HG02678 (cell line): ENCODE results near the gene DPH2.

Experiments used
- ATAC-seq: cut with Tn5 transposase; IDR thresholded peaks from one replicate; pipeline ENCODE4 v1.9.1; 2021; ENCODE audit warnings: mild to moderate bottlenecking, moderate library complexity; ENCODE audit not compliant: unreplicated experiment

The DPH2 gene

DNA sequence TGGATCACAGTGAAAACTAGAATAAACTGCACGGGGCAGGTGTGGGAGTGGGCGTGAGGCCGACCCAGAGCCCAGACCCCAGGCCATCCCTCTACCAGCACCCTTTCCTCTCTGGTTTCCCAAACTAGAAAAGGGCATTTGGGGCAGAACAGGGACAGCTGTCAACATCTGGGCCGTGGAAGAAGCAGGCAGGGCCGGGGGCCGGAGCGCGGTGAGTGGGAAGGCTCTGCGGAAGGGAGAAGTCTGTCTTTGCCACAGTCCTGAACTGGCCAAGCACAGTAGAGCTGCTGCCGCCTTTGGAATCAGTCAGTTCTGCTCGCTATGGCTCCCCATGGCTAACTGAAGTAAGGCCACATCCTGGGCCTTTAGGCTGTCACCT is 28.2 kb downstream of the DPH2 start:
- no peak for ATAC-seq

GRCh38 chr1:43999455-43999854 is 29.6 kb downstream of the DPH2 start:
- ATAC-seq = no peak

- ATAC-seq = no peak
Observed at GRCh38 chr1:44000122-44000665, 30.4 kb downstream of the DPH2 start.

GRCh38 chr1:44002165-44002564 is 32.4 kb downstream of the DPH2 start:
- no peak for ATAC-seq

- ATAC-seq = no peak
Observed at GRCh38 chr1:44002606-44003157, 32.9 kb downstream of the DPH2 start.

GRCh38 chr1:44008259-44008658 is 38.4 kb downstream of the DPH2 start:
- ATAC-seq = no peak

DNA sequence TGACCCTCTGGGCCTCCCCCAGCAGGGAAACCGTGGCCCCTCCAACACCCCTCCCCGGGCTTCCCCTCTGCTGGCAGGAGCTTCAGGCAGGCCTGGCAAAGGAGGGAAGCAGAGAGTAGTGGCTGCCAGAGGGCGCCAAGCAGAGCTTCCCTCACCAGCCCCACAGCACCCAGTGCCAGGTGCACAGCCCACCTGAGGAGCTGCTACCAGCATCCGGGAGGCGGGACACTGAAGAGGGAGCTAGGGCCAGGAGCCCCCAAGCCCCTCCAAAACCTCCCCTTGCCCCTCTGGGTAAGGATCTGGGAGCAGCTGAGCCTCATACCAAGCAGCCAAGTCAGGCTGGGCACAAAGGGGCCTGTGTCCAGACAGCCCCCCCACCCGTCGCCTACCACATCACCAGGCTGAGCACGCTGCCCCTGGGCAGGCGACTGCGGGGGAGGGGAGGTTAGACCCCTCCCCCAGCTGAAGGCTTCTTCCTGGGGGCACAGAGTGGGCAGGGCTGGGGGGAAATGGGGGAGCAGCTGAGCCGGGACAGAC is 41.2 kb downstream of the DPH2 start:
- no peak for ATAC-seq

- no peak for ATAC-seq
Observed at GRCh38 chr1:44012404-44012803, 42.6 kb downstream of the DPH2 start.

DNA sequence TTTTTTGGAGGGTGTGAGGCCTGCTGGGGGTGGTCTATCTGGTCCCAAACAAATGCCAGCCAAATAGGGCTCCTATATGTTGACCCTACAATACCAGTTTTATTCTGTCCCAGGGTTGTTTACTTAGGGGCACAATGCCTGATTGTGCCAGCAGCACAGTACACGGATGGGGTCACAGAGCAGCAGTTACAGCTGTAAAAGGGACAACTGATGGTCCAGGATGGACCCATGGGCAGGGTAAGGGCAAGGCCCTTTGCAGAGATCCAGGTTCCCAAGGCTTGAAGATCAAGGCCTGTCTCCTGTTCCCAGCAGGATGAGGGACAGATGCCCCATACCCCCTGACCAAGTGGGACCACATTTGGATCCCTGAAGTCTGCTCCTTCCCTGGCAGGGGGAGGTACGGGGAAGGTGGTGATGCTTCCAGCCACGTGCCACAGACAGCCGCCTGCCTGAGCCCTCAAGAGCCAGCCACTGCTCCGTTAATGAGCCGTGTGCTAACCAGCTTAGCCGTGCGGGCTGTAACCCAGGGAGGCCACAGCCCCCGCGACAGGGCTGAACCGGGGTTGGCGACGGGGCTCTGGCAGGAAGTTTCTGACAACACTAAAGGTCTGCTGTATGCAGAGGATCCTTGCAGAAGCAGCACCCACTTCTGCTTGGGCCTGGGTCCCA is 43.3 kb downstream of the DPH2 start:
- no peak for ATAC-seq

GRCh38 chr1:44013949-44014348 is 44.1 kb downstream of the DPH2 start:
- no peak for ATAC-seq

- no peak for ATAC-seq
Observed at GRCh38 chr1:44014365-44015104, 44.7 kb downstream of the DPH2 start.

GRCh38 chr1:44015206-44015605 is 45.4 kb downstream of the DPH2 start:
- ATAC-seq = no peak

DNA sequence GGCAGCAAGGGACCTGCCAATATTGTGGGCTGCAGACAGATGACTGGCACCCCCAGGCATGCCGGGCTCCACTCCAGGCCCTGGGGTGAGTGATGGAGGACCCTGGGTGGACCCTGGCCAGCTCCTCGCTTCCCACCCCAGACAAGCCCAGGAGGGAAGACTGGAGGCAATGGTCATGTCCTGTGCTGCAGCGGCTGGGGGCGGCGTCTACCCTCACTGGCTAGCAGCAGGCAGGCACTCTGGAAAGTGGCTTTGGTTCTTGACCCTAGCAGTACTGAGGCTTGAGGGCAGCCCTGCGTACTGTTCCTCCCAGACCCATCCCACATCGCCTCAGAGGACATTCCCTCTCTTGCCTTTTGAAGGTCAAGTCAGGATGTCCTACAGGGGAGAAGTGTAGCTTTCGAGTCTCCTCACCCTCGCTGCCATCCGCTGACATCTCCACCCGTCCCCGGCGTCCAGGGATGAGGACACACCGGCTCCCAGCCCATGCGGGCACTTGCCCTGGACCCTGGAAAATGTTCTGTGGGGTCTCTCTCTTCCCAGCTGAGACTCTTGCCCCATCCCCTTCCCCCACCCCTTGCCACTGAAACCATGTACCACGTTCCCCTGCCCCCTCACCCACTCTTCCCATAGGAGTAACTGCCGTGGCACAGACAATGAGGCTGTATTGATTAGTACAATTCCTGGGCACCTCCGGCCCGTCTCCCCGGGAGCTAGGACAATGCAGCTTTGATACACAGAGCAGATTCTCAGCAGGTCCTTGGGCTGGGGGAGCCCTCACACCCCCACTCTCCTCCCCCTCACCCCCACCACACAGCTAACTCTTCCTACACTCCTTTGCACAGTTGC is 46.5 kb downstream of the DPH2 start:
- no peak for ATAC-seq

DNA sequence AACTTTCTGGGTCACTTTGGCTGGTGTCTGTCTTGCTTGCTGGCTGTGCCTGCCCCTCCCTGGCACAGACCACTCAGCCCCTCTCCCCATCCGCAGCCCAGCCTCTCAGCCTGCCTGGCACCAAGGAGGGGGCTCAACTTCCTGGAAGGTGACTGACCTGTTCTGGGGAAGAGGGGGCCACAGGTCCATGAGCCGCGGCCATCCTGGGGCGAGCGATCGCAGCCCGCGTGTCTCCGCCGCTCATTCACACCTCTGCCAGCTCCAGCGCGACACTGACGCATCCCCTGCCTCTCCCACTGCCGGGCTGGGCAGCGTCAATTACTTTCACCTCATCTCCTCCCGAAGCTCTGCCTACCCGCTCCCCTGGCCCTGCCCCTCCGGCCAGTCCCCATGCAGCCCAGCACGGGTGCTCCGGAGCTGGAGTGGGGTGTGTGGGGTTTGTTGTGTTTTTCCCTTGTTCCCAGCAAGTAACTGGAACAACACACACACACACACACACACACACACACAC is 47.1 kb downstream of the DPH2 start:
- no peak for ATAC-seq

- no peak for ATAC-seq
Observed at GRCh38 chr1:44019466-44019948, 49.7 kb downstream of the DPH2 start.

DNA sequence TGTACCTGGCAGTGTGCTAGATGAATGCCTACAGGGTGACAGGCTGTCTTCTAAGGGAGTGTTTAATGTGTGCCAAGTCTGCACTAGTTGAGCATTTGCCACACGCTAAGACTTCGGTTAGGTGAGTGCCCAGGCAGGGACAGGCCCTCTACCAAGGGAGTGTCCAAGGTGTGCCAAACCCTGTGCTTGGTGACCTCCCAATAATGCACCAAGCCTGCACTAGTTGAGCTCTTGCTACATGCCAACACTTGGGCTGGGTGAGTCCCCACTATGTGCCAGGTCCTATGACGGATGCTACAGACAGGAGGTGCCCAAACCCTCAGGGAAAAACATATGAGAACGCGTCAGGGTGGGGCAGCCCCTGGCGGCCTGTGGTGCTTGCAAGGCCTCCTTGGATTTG is 50.7 kb downstream of the DPH2 start:
- no peak for ATAC-seq

GRCh38 chr1:44021156-44021555 is 51.3 kb downstream of the DPH2 start:
- no peak for ATAC-seq

DNA sequence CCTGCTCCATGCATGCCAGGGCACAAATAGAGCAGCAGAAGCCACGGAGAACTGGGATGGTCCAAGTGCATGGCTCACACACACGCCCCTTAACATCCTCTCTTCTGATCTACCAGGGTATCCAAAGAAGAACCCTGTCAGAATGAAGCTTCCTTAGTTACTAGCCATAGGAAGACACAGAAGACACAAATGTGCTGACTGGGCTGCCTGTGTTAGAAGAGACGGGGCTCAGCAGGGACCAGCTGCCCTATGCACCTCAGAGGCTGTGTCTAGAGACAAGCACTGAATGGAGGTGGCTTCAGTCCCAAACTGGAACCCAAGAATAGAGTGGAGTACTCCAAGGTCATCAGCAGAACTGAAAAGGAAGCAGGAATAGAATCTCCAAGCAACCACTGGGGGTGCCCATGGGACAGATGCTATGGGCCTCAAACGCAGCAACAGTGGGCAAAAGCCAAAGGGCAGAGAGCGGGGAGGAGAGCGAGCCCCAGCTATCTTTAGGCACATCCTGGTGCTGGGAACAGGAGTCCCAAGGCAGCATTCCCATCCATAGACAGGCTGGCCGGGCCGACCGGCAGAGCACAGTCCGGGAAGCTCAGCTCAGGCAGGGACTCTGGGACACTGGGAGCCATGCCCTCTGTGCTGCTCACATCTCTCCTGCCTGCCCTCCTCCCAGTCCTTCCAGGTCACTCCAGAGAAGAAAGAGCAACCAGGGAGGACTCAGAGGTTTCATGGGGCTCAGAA is 51.9 kb downstream of the DPH2 start:
- ATAC-seq = no peak
